GM19395 (cell line): ENCODE results near the gene CAMK1D.

Experiments used
- ATAC-seq: cut with Tn5 transposase; IDR thresholded peaks from one replicate; pipeline ENCODE4 v1.9.1; 2021; ENCODE audit warnings: mild to moderate bottlenecking, moderate library complexity; ENCODE audit not compliant: unreplicated experiment

Gene CAMK1D

DNA sequence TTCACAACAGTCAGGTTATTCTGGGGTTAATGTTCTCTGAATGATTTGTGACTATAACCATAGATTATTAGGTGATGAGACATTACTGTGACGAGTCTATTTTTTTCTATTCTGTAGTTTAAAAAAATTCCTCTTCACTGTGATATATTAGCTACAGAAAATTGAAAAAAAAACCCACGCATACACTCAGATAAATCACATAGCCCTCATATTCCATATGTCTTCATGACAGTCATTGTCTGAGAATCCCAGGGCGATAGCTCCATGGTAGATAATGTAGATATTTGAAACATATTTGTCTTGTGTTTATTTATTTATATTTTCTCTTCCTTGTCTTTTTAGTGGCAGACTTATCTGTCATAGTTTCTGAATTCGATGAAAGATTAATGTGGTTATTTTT, 110.0 kb downstream of the CAMK1D start:
- ATAC-seq: no peak

DNA sequence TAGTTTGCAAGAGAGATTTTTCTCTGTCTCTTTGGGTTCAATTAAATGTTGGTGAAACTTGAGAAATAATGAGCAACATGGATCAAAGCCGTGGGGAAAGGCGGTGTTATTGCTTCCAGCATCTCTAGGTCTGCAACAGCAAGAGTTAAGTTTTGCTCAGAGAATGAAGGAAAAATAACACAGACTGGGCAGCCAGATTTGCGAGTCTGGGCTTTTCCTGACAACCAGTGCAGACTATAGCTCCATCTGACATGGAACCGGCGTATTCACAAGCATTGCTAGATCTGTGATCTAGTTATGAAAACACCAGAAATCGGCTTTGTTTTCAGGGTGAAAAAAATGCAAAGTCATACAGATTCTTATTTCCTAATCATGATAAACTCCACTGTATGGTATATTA, 110.4 kb downstream of the CAMK1D start:
- ATAC-seq: no peak

- ATAC-seq: peak; percentile 55
Measured at GRCh38 chr10:12463459-12463838, 114.1 kb downstream of the CAMK1D start.

- ATAC-seq: no peak
Measured at GRCh38 chr10:12465385-12466136, 116.2 kb downstream of the CAMK1D start.

- ATAC-seq: no peak
Measured at GRCh38 chr10:12466704-12467305, 117.5 kb downstream of the CAMK1D start.

- ATAC-seq: no peak
Measured at GRCh38 chr10:12469345-12469744, 120.0 kb downstream of the CAMK1D start.

- ATAC-seq: no peak
Measured at GRCh38 chr10:12470719-12471118, 121.4 kb downstream of the CAMK1D start.

- ATAC-seq: no peak
Measured at GRCh38 chr10:12471135-12471534, 121.8 kb downstream of the CAMK1D start.

- ATAC-seq: no peak
Measured at GRCh38 chr10:12473491-12473890, 124.1 kb downstream of the CAMK1D start.

- ATAC-seq: no peak
Measured at GRCh38 chr10:12474727-12475412, 125.5 kb downstream of the CAMK1D start.

DNA sequence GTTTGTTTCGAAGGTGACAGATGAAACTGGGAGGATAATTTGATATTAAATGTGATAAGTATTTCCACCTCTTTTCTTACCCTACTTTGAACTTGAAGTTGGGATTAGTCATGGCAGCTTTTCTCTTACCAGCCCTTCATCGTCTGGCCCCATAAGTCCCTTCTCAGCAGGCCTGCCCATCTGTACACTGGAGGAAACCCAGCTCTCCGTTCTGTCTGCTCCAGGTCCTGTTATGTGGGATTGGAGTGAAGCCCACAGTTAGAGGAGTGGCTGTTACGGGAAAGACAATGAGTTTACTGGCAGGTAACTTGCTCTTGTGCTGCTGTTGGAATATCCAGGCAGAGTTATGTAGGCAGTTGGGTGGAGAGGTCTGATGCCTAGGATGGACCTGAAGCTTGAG, 127.3 kb downstream of the CAMK1D start:
- ATAC-seq: no peak

- no peak for ATAC-seq
Measured at GRCh38 chr10:12479437-12479844, 130.1 kb downstream of the CAMK1D start.

DNA sequence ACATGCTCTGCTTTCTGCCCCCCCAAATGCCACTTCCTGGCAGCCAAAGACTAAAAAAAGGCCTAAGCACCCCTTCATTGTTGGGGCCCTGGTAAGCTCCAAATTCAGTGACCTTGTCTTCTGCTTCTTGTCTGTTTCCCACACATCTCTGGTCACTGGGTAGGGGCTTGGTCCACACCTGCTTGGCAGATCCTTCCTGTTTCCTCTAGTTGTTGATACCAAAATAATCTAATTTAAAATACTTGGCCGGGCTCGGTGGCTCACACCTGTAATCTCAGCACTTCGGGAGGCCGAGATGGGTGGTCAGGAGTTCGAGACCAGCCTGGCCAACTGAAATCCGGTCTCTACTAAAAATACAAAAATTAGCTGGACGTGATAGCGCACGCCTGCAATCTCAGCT, 130.6 kb downstream of the CAMK1D start:
- ATAC-seq: no peak

GRCh38 chr10:12480440-12480839, 131.1 kb downstream of the CAMK1D start:
- ATAC-seq: no peak

- ATAC-seq: no peak
Measured at GRCh38 chr10:12481924-12482323, 132.6 kb downstream of the CAMK1D start.

DNA sequence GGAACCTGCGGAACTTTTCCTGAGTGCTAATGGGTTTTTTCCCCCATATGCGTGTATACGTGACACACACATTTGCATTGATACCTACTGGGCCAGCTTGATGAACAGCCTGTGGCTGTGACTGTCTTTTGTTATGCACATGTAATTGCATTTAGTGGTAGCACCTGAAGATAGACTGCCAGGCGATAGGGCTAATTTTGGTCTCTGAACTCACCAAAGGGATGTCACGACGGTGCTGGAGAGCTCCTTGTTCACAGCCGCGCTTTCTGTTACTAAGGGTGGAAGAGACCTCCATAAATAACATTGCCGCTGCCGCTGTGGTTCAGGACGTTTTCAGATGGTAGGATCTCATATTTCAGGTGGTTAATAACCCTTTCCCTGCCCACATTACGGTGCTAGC, 133.2 kb downstream of the CAMK1D start:
- ATAC-seq: no peak

- no peak for ATAC-seq
Measured at GRCh38 chr10:12484002-12484918, 134.9 kb downstream of the CAMK1D start.

- ATAC-seq: peak; percentile 73
Measured at GRCh38 chr10:12484941-12485805, 135.8 kb downstream of the CAMK1D start.

- ATAC-seq: no peak
Measured at GRCh38 chr10:12487366-12487765, 138.0 kb downstream of the CAMK1D start.

GRCh38 chr10:12488626-12489025, 139.3 kb downstream of the CAMK1D start:
- ATAC-seq: no peak
